CD4-positive, alpha-beta T cell treated with Interleukin-10 for 1 hour (primary cell): ENCODE measurements around the gene SUSD1.
A peak's percentile ranks its signal among the peaks of the same experiment; 100 is the strongest.

Experiments
- DNase-seq: peaks from one replicate; pipeline ENCODE4 v3.0.0-alpha.2; 2020

Gene SUSD1

GRCh38 chr9:112006361-112007020 lies 168.6 kb downstream of the SUSD1 start:
- no peak for DNase-seq

GRCh38 chr9:112005939-112006338 lies 169.2 kb downstream of the SUSD1 start:
- no peak for DNase-seq

- DNase-seq, result no peak
Observed at GRCh38 chr9:112003538-112003937, 171.6 kb downstream of the SUSD1 start.

- DNase-seq, result no peak
Observed at GRCh38 chr9:112002847-112003457, 172.1 kb downstream of the SUSD1 start.

- peak; percentile 31 for DNase-seq
Observed at GRCh38 chr9:112002131-112002846, 172.8 kb downstream of the SUSD1 start.

GRCh38 chr9:112000743-112001142 lies 174.4 kb downstream of the SUSD1 start:
- DNase-seq, result no peak

- no peak for DNase-seq
Observed at GRCh38 chr9:111999319-111999718, 175.8 kb downstream of the SUSD1 start.

- DNase-seq, result no peak
Observed at GRCh38 chr9:111997831-111998230, 177.3 kb downstream of the SUSD1 start.

GRCh38 chr9:111994831-111995458 lies 180.2 kb downstream of the SUSD1 start:
- DNase-seq, result no peak

GRCh38 chr9:111993319-111993718 lies 181.8 kb downstream of the SUSD1 start:
- DNase-seq, result no peak

GRCh38 chr9:111992523-111992922 lies 182.6 kb downstream of the SUSD1 start:
- no peak for DNase-seq

- no peak for DNase-seq
Observed at GRCh38 chr9:111991179-111991578, 183.9 kb downstream of the SUSD1 start.
